Stimulated activated CD8-positive, alpha-beta memory T cell treated with anti-CD3 and anti-CD28 coated beads, Interleukin-7, amount 100 ng/mL, for 48 hours (primary cell): ENCODE measurements around the gene LRRC4.

Experiments
- DNase-seq, 2 donors: peaks; one replicate each; pipeline ENCODE4 v3.0.0-alpha.2; 2020; ENCODE audit warnings: low read depth in 1 of 2; ENCODE audit errors: extremely low read depth in 1 of 2

The LRRC4 gene

DNA sequence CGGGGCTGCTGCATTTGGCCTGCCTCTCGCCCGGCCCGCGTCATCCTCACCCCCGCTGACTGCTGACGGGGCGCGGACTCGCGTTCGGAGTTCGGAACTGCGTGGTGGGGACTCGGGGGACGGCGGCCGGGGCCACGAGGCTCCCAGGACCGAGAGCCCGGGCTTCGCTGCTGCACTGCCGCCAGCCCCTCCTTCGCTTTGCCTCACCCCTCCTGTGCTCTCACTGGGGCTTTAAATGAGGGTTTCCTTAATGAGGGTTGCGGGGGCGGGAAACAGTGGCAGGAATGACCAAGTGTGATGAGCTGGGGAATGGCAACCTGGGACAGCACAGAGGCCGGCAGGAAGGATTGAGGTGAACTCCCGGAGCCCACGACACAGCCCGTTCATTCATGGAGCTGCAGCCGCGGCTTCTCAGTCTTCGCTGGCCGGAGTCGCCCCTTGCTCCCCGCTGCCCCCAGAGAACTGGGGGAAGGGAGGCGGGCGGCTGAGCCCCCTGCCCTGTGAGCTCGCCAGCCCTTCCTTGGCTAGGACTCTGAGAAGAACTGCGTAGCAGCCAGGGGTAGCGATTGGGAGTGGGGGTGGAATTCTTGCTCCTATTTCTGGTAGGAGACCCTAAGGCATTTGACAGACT lies 1.5 kb upstream of the LRRC4 start:
- DNase-seq: no peak

DNA sequence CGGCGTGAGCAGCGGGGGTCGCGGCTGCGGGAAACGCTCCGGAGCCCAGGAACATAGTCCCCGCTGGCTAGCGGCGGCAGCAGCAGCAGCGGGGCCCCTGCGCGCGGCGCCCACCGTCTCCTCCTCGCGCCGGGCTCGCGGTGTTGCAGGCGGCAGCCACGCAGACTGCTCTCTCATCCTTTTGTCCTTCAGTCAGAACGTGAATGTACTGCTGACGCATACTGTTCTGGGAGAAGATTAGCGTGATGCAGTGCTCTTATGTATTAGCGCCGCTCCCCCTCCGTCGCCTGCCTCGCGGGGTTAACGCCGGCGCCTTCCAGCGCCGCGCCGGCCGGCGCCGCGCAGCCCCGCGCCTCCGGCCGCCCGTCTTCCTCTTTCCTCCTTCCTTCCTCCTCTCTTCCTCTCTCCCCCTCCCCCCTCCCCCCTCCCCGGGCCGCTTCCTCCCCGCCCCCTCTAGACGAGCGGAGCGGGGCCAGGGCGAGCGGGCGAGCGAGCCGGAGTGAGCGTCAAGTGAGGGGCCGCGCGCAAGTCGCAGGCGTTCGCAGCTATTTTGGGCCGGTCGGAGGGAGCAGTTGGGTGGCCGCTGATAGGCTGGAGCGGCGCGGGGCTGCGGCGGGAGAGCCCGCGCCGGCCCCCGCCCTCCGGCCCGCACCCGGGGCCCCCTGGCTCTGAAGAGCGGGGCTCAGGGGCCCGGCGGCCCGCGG lies 816 bp upstream of the LRRC4 start:
- DNase-seq: peak; percentile 27 to 41

DNA sequence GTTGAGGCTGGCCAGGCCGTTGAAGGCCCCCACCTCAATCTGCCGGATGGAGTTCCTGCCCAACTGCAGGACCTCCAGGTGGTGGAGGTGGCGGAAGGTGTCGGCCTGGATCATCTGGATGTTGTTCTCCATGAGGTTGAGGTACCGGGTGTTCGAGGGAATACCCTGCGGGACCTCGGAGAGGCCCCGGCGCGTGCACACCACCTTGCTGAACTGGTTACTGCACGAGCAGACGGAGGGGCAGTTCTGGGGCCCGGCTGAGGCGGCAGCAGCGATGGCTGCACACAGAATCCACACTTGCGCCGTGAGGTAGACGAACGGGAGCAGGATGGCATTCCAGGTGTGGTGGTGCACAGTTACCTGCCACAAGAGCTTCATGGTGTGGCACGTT lies 979 bp downstream of the LRRC4 start:
- DNase-seq: no peak

DNA sequence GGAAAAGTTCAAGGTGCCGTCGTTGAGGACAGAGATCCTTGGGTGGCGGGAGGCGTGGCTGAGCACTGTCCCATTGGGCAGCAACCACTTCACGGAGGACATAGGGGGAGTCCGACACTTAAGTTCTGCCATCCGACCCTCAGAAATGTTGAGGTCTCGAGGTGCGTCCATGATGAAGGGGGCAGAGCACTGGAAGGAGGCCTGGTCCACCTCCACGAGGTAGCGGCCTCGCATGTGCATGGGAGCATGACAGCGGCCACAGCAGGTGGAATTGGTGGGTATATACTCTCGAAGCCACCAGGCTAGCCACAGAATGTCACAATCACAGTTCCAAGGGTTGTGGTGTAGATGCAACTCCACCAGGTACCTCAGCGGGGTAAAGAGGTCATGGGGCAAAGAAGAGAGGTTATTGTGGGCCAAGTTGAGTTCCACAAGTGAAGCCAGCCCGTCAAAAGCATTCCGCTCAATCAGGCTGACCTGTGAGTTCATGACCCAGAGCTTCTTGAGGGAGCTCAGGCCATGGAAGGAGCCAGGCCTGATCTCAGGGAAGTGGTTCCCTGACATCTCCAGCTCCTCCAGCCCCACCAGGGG lies 1.7 kb downstream of the LRRC4 start:
- no peak for DNase-seq

DNA sequence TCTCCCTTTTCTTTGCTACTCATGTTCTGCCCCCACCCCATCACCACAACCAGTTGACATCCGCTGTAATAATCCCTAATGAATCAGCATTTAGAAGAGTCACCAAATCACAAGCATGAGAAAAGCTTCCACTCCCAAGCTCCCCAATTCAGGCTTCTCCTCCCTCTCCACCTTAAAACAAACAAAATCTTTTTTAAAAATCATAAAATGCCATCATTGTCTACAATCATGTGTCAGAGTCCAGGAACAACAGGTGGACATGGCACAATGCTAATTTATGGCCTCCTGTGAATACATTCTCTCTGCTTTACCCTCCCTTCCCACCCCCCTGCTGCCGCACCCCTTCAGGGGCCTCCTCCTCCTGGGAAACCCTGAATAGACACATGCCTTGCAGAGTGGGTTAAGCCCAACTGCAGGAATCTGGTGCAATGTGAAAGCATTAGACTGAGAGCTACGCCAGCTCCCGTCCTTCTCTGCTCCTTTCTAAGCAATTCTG lies 3.7 kb downstream of the LRRC4 start:
- no peak for DNase-seq

DNA sequence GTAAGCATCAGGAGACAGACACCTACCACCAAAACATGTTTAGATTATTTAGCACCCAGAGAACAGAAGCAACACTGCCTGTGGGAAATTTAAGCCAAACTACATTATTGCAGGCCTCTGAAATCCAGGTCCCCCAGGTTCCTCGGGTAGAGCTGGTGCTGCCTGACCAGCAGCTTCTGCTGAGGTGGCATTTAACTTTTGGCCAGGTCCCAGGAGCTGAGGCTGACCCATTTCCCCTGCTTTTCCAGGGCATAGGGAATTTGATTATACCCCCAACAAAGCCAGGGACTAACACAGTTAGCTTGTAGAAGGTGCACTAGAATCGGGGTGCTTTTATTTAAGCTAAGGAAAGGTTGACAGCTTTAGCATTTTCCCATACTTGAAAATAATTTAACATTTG lies 4.7 kb downstream of the LRRC4 start:
- DNase-seq: no peak

DNA sequence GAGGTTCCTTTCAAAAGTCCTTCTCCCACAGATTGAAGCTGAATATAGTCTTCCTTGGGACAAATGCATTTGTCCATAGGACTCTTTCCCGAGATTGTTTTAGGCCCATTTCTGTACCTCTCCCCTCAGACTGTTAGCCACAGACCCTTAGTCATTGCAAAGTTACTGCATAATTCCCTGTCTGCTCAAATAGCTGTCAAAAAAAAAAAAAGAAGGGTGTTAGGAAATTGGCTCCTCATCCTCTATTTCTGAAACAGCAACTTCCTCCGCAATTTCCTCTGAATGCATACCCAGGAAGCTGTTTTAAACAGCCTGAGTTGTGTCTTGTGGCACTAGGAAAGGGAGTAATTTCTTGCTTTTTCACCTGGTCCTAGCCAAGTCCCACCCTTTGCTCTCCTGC lies 5.4 kb downstream of the LRRC4 start:
- DNase-seq: no peak

DNA sequence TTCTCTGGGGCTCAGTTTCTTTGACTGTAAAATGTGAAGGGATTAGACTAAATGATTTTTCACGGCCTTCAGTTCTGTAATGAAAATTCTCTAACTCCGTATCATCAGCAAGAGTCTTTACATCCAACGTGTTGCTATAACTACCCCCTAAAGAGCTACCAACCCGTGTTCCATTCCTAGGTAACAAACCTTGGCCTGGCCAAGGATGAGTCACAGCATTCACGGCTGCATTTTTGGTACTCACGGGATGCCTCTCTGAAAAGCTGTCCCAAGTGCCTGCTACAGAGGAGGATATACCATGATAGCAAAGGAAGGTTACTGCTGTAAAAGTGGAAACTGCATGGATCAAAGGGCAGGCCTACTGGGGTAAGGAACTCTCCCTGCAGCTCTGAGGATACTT lies 5.9 kb downstream of the LRRC4 start:
- no peak for DNase-seq

DNA sequence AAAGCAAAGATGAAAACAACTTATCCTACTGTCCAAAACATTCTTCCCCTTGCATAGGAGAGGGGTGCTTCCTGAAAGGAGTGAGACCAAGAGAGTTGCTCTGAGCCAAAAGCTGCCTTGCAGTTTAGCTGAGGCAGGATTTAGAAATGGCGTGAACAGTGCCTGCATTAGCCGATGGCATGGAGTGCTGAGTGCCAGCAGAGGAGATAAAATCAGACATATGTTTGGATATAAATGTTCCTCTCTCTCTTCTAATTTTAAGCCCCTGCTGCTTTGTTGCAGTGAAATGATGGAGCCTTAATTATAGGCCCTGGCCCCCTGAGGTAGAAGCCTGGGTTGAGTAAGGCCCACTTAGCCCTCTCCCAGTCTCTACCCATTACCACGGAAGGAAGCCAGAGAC lies 7.1 kb downstream of the LRRC4 start:
- DNase-seq: no peak

DNA sequence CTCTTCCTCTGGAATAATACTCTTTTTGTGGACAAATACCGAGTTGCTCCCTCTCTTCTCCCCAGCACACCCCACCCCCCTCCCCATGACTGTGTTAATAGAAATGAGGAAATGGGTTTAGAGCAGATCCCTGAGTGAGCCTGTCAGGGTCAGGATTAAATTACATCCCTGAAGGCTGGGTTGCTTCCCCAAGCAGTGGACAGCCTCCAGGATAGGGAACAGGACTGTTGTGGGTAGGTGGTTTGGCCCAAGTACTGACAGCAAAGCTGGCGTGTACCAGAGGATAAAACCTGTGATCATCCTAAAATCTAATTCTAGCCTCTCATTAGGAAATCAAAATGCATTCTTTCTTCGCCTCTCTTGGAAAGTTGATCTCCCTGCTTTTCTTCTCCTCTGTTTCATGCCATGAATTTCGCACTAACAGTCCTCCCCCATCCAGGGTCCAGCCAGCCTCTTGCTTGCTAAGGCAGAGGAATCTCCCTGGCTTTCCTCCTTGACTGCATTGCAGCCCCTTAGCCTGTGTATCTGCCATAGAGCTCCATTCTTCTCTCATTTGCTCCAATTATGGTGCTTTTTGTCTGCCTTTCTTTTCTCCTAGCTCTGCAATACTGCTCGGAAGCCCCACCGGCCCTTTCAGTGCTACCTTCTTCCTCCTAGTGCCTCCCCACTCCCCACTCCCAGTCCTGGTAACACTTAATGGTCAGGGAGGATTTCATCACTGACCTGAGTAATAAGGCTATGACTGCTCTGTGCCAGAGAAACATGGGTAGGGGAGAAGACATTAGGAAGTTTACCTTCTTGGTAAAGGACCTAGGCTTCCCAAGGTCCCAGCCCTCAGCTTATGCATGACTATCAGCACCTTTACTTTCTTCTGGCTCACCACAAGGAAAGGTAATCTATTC lies 8.4 kb downstream of the LRRC4 start:
- DNase-seq: no peak

DNA sequence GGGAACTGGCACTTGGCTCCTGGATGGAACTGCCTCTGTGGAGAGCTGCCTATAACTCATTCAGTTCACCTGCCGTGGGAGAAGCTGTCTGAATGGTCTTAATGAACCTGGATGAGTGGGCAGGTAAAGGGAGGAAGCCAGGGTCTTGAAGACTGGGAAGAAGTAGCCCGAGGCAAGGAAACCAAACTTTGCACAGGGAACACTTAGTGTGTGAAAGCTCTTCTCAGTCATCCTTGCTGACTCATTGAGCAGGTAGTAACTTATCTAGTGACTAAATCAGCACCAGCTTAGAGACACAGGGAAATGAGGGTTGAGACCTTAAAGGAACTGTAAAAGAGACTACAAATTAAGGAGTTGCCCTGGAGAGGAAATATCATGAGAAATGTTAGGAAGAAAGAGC lies 9.9 kb downstream of the LRRC4 start:
- no peak for DNase-seq

DNA sequence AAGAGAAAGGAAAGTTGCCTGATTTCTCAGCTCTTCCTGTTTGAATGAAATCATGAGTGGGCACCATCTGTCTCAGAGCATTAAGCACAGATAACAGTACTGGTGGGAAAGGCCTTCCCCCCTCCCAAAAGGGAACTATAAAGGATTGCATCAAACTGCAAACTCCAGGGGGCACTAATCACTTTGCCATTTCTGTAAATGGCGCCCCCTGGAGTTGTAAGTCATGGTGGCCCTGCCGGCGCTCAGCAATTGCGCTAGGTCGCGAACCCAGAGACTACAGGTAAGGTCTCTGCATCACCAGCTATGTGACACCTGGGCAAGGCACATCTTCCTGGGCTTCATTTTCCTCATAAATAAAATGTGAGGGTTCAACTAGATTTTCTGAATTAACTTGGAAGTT lies 11.1 kb downstream of the LRRC4 start:
- DNase-seq: no peak

DNA sequence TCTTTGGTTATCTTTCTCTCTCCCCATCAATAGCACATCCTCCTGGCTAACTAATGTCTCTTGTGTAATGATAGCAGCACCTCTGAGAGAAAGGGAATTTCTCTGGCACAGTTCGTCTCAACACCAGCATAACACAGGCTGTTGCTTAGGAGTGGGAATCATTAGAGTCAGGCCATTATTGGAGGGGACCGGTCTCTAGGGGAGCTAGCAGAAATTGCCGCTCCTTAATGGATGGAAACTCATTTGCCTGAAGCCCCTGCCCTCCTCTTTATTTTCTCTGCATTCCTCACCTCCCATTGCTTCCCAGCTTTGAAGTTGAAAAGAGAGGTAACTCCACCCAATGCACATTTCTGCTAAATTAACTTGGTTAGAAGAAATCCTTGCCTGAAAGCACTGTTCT lies 11.9 kb downstream of the LRRC4 start:
- DNase-seq: no peak

DNA sequence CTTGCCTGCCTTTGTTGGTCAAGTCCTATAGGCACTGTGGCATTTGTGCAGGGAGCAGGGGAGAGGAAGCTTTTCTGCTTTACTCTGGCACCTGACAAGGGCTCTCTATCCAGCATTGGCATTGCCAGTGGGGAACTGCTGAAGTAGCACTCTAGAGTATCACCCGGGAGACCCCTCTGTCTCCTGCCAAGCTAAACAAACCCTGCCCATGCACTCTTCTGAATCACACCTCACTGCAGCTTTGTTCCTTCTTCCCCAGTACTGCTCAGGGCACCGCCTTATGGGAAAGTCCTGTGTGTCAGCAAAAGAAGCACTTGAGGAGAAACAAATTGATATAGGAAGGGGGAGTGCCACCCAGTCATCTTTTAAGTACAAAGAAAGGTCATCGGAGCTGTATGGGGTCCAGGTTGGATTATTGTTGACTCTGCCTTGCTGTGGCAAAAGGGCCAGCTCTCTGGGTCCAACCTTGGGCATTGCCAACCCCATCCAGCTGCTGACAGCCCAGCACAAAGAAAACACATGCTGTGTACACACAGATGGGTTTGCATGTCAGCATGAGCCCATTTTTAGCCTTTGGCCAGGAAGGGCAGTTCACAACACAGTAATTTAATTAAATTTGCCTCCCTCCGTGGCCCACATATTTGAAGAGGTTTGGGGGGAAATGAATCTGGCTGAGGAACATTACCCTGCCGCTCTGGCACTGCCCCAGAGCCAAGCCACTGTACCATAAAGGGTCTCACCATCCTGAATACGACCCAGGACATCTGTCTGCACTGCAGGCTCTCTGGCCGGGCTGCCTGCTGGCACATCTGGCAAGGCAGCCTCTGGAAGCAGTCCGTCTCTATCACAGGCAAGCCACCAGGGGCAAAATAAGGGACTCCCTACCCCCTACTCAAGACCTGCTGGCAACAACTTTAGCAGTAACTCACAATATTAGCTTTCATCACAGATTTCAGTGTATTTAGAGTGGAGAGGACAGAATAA lies 13.1 kb downstream of the LRRC4 start:
- DNase-seq: no peak

DNA sequence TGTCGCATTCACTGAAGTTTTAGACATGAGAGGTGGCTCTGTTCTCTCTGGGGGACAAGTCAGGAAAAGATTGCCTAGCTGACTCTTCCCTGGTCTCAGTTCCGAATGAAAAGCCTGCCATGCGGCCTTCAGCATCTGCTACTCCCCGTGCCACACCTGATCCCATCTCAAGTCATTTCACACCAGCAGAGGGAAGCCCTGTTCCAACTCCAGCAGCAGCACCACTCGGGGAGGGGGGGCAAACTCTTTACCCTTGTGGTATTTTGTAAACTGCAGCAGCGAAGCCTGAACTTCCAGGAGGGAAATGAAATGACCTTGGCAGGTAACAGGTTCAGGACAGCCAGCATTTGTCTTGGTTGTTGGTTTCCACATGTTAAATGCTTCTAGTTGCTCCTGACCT lies 13.8 kb downstream of the LRRC4 start:
- no peak for DNase-seq

DNA sequence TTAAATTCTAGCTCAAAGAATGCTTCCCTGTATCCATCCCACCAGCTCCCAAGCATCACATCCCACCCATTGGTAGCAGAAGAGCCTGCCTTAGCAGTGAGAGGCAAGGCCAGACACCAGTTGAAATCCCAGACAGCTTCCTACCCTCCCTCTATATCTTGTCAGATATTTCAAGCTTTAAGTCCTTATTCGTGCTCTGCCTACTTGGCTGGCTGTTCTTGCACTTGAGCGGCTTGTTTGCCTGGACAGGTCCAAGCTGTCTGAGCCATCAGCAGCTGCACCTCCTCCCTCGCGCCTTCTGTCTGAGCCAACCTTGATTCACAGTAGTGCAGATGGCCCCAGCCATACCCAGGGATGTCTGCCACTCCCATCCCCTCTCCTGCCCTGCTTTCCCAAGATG lies 16.4 kb downstream of the LRRC4 start:
- no peak for DNase-seq

DNA sequence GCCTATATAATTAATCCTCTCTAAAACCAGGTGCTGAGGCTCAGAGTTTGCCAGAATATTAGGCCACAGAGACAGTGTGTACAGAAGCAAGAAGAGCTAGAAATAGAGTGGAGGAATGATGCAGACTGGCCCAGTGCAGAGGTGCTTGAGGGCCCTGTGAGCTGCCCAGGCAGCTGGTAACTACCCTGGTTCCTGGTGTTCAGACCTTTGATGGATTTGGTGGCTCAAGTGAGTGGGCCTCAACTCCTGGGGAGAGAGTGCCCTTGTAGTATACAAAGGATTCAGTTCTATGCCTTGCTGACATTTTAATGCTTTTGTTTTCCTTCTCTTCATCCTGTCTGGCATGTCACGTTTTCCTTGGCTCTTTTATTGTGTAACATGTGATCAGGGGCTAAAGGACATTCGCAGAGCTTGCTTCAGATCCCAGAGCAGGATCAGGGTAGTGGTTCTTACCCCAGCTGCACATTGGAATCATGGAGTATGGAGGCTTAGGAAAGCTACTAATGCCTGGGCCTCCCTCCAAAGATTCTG lies 20.0 kb downstream of the LRRC4 start:
- no peak for DNase-seq

DNA sequence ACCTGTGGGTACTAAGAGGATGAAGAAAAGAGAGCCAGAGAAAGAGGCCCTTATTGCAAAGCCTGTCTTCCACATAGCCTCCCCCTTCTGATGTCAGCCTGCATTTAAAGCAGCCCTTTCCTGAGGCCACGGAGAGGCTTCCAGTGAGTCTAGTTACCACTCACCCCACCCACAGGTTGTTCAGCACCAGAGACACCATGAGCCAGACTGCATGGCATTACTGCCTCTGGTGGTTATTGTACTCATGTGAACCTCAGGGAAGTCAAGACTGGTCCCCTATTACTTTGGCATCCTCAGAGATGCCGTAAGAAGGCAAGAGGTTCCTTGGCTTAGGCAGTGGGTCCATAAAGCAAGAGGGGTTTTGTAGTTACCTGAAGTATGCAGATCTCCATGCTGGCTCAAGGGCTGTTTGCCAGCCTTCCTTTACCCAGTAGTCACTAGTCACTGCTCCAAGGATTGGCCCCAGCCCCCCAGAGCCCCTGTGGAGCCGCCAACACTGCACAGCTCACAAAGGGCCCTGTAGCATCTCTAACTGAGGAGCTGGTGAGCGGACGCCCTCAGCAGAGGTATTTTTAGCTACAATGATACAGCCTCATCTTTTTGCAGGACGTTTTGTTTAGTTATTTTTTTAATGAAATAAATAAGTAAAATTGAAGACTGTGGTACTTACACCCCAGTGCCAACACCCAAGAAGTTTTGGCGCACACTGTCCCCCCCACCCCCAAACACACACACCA lies 20.7 kb downstream of the LRRC4 start:
- no peak for DNase-seq

DNA sequence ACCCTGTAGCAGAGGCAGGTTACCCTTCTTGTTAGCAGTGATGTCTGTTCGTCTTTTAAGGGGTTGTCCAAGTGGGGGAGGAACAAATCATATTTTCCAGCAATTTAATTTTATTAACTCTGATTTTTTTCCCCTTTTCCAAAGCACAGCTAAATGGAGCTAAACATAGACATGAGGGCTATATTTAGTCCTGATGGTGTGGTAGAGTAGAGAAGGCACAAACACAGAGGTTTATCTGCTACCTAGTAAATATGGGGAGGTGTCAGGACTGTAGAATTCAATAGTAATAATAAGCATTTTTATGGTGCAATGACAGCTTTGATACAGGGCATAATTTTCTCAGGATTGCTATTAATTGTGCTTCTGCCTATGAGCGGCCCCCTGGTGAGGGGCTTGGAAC lies 22.5 kb downstream of the LRRC4 start:
- DNase-seq: no peak
